Smooth muscle cell (in vitro differentiated cells): ENCODE data around the gene HOXD8. TPM values are rescaled to one million over a fixed set of nuclear protein-coding genes. Genes with fewer than 3 reads are reported as not detected.

Source experiments
- DNase-seq: peaks from one replicate; lab custom pipeline; 2025; ENCODE audit not compliant: unreplicated experiment; lab: John Stamatoyannopoulos, UW
- H2AFZ ChIP-seq: fragments of 200-600 bp; sonication (generic); 2 replicates; pipeline ENCODE4 v1.6.0; 2016; ENCODE audit warnings: antibody characterized with exemption, low read depth, mild to moderate bottlenecking
- H3F3A ChIP-seq: fragments of 200-600 bp; sonication (generic); 2 replicates; pipeline ENCODE4 v1.6.0; 2017; ENCODE audit warnings: antibody characterized with exemption, low read depth
- H3K27ac ChIP-seq: fragments of 200-600 bp; sonication (generic); 2 replicates; pipeline ENCODE4 v1.5.1; 2016; ENCODE audit warnings: low read depth, mild to moderate bottlenecking
- H3K27me3 ChIP-seq: fragments of 200-600 bp; sonication (generic); 2 replicates; pipeline ENCODE4 v1.6.1; 2016; ENCODE audit warnings: low read depth, mild to moderate bottlenecking
- H3K36me3 ChIP-seq: fragments of 200-600 bp; sonication (generic); 2 replicates; pipeline ENCODE4 v1.5.1; 2016; ENCODE audit warnings: low read depth
- H3K4me1 ChIP-seq: fragments of 200-600 bp; sonication (generic); 2 replicates; pipeline ENCODE4 v1.5.1; 2016; ENCODE audit warnings: low read depth
- H3K4me2 ChIP-seq: fragments of 200-600 bp; sonication (generic); 2 replicates; pipeline ENCODE4 v1.6.0; 2016; ENCODE audit warnings: mild to moderate bottlenecking
- H3K4me3 ChIP-seq: fragments of 200-600 bp; sonication (generic); 2 replicates; pipeline ENCODE4 v1.5.1; 2016; ENCODE audit warnings: mild to moderate bottlenecking
- H3K79me2 ChIP-seq: fragments of 200-600 bp; sonication (generic); 2 replicates; pipeline ENCODE4 v1.6.0; 2016; ENCODE audit warnings: low read depth, mild to moderate bottlenecking
- H3K9ac ChIP-seq: fragments of 200-600 bp; sonication (generic); 2 replicates; pipeline ENCODE4 v1.6.0; 2016; ENCODE audit warnings: low read depth
- H3K9me3 ChIP-seq: fragments of 200-600 bp; sonication (generic); replicated peaks from 2 replicates; pipeline ENCODE4 v1.5.1; 2016; ENCODE audit warnings: low read depth
- H4K20me1 ChIP-seq: fragments of 200-600 bp; sonication (generic); 2 replicates; pipeline ENCODE4 v1.6.0; 2016; ENCODE audit warnings: low read depth
- WGBS: methylation state at CpG from one replicate; pipeline ENCODE4 v1.1.7; 2016; ENCODE audit warnings: low lambda C conversion rate; 5-methylcytosine and 5-hydroxymethylcytosine counted together
- polyA plus RNA-seq: library from polyadenylated mRNA; unstranded; fragments of >200 nt; fragmentation: Nextera tagmentation; extraction: Ambion mirVana; gene quantifications from 2 replicates; pipeline ENCODE4 v1.2.1, GENCODE V29; 2016
- total RNA-seq: library from RNA; depleted of rRNA; stranded (reverse); fragments of >200 nt; gene quantifications from 2 replicates; pipeline ENCODE4 v1.2.3, GENCODE V29; 2014
- TF ChIP-seq, protein P1 (sequence below): fragments of 200-600 bp; sonication (generic); IDR thresholded peaks from 2 replicates; pipeline ENCODE4 v1.5.1; 2017; ENCODE audit warnings: borderline replicate concordance, mild to moderate bottlenecking, antibody characterized with exemption; ENCODE audit not compliant: insufficient read depth, poor library complexity, severe bottlenecking

The HOXD8 gene
- total and polyA plus RNA-seq, 2 experiments from 2014 or later: 0.13 TPM; not detected in 1

- Histone ChIP-seq H3K4me3 (no peak overlapping the region), H3K9ac (no peak overlapping the region), H4K20me1 (peaks cover 4% of the 10 kb centered on the region), H3K27me3 (peaks cover 100% of the 10 kb centered on the region), H3K27ac (no peak overlapping the region), H3K79me2 (no peaks in the 10 kb centered on the region), H3K4me1 (peaks cover 11% of the 10 kb centered on the region), H3K9me3 (no peaks in the 10 kb centered on the region), H3K36me3 (no peaks in the 10 kb centered on the region), H3F3A (no peaks in the 10 kb centered on the region), H3K4me2 (peak overlapping the region; percentile 83), H2AFZ (no peak overlapping the region)
- TF ChIP-seq, protein P1, sequence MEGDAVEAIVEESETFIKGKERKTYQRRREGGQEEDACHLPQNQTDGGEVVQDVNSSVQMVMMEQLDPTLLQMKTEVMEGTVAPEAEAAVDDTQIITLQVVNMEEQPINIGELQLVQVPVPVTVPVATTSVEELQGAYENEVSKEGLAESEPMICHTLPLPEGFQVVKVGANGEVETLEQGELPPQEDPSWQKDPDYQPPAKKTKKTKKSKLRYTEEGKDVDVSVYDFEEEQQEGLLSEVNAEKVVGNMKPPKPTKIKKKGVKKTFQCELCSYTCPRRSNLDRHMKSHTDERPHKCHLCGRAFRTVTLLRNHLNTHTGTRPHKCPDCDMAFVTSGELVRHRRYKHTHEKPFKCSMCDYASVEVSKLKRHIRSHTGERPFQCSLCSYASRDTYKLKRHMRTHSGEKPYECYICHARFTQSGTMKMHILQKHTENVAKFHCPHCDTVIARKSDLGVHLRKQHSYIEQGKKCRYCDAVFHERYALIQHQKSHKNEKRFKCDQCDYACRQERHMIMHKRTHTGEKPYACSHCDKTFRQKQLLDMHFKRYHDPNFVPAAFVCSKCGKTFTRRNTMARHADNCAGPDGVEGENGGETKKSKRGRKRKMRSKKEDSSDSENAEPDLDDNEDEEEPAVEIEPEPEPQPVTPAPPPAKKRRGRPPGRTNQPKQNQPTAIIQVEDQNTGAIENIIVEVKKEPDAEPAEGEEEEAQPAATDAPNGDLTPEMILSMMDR: no peak
- 2% methylated on average over 43 of the region's 44 CpGs for WGBS
- no peak for DNase-seq
Measured at GRCh38 chr2:176159663-176160250, 30.3 kb downstream of the HOXD8 start.

DNA sequence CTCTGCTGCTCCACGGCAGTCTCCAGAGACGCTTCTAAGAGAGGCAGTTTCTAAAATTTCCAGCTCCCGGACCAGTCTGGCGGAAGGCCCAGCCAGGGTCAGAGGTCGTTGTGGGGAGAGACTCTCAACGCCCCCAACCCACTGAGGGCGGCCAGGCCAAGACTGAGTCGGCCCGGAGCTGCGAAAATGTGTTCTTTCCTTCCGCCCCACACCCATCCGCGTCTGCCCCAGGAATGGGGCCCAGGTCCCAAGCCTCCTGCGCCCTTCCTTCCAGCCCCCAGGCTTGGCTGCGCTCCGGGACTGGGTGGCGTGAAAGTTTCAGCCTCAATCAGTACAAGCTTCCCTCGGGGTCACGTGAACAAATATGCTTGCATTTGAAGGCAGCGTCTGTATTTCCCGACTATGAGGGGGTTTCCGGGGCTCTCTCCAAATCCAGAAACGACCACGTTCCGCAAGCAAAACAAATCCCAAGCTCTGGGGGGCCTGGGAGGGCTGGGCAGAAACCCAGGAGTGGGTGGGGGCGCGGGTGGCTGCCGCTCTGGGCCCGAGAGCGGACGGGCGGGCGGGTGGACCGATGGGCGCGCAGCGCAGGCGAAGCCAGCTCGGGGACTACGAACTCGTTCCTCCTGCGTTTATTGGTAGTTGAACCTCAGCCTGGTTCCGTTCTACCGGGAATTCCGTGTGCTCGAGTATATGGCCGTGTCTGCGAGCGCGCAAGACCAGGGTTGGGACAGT is 30.9 kb downstream of the HOXD8 start:
- Histone ChIP-seq H3K9ac (no peak overlapping the region), H3K4me2 (peak overlapping the region; percentile 83), H3K27me3 (peaks cover 100% of the 10 kb centered on the region), H3F3A (no peaks in the 10 kb centered on the region), H3K9me3 (no peaks in the 10 kb centered on the region), H3K4me1 (peaks cover 11% of the 10 kb centered on the region), H2AFZ (no peak overlapping the region), H3K27ac (no peak overlapping the region), H3K79me2 (no peaks in the 10 kb centered on the region), H3K36me3 (no peaks in the 10 kb centered on the region), H3K4me3 (peak overlapping the region; percentile 30), H4K20me1 (peaks cover 4% of the 10 kb centered on the region)
- TF ChIP-seq, protein P1: no peak
- 3% methylated on average over 40 of the region's 50 CpGs for WGBS
- DNase-seq: no peak

DNA sequence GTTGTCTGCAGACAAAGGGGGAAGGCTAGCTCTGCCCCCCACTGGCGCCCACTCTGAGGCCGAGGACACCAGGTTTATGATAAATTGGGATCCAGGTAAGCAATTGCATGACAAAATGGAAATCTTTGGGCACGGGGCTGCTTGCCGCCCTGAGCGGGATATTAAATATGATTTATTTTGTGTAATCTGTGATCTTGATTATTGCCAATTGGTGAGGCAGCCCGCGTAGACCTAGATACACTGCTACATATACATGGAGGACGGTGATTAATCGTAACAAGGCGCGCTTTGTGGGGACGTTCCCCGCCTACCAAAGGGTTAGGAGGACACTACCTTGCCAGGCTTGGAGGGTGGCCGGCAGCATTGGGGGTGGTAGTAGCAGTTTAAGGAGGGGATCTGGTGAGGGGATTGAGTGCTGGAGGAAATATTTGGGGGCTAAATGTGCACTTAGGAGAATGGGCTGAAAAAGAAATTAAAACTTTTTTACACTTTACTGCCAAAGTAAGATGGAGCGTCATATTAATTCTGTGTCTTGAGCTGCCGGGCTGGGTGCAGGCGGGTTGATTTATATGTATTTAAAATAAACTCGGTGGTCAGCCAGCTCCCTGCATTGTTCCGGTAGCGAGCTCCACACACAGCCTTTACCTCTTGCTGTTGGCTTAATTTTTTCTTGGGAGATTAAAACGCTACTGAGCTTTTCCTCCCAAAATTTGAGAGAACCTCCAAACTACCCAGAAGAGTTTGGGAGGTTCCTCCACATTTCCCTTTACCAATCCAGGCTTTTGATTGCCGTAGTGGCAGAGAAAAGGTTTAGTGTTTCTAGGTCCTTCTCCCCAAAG is 31.7 kb downstream of the HOXD8 start:
- H3K4me3 ChIP-seq: no peak overlapping the region
- 21% methylated on average over 22 of the region's 22 CpGs for WGBS
- H3K27ac ChIP-seq: no peak overlapping the region
- H3K4me1 ChIP-seq: peaks cover 11% of the 10 kb centered on the region
- no peak overlapping the region for H3K9ac ChIP-seq
- H3K36me3 ChIP-seq: no peaks in the 10 kb centered on the region
- H4K20me1 ChIP-seq: peaks cover 4% of the 10 kb centered on the region
- no peak overlapping the region for H2AFZ ChIP-seq
- H3K4me2 ChIP-seq: peak overlapping the region; percentile 83
- H3F3A ChIP-seq: no peaks in the 10 kb centered on the region
- H3K79me2 ChIP-seq: no peaks in the 10 kb centered on the region
- H3K9me3 ChIP-seq: no peaks in the 10 kb centered on the region
- DNase-seq: no peak
- peaks cover 100% of the 10 kb centered on the region for H3K27me3 ChIP-seq
- TF ChIP-seq, protein P1: no peak
